Measurements from ENCODE around the gene POLR1H.

DNA sequence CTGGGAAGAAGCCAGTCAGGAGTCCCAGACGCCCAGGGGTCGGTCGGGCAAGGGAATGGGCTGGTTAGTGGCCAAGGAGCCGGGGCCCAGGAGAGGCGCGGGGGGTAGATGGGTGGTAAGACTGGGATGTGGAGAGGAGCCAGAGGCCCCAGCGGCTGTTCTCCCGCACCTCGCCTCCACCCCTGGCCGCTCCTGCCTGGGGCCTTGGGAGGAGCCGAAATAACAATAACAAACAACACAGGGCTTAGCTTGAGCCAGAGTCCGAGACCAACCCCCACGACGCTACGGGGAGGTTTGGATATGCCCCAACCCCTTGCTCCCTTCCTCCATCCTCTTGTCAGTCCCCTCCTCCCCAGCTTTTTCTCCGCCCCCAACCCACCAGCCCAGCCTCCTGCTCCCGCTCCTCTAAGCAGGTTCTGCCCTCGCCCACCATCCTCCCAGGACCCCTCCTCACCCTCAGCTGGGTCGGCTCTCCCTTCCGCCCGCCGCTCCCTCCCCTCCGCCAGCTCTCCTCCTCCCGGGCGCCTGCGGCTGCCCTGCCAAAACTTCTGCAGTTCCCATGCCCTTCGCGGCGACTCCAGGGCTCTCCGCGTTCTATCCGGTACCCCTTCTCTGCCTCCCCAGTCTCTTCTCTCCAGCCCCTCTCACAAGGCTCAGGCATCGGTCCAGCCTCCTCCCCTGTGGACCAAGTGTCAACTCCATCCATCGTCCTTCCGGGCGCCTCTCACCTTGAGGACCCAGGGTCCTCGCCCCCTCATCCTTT lies 13.4 kb downstream of the POLR1H start:
- TF ChIP-seq, protein P1, sequence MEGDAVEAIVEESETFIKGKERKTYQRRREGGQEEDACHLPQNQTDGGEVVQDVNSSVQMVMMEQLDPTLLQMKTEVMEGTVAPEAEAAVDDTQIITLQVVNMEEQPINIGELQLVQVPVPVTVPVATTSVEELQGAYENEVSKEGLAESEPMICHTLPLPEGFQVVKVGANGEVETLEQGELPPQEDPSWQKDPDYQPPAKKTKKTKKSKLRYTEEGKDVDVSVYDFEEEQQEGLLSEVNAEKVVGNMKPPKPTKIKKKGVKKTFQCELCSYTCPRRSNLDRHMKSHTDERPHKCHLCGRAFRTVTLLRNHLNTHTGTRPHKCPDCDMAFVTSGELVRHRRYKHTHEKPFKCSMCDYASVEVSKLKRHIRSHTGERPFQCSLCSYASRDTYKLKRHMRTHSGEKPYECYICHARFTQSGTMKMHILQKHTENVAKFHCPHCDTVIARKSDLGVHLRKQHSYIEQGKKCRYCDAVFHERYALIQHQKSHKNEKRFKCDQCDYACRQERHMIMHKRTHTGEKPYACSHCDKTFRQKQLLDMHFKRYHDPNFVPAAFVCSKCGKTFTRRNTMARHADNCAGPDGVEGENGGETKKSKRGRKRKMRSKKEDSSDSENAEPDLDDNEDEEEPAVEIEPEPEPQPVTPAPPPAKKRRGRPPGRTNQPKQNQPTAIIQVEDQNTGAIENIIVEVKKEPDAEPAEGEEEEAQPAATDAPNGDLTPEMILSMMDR (IDR thresholded peaks at IDR 0.05), result no peak
- TF ChIP-seq POLR2AphosphoS5 (IDR thresholded peaks at IDR 0.05), result no peak
